Ascending aorta (tissue), 2 donors: ENCODE results near the gene FOXN3. TPM values are rescaled to one million over a fixed set of nuclear protein-coding genes. Genes with fewer than 3 reads are reported as not detected.
A peak's percentile ranks its signal among the peaks of the same experiment; 100 is the strongest.
"Not testable (repeated sequence)": the region's sequence is repeated elsewhere in the genome, so short reads cannot be mapped to it uniquely, and the experiment has no call there.

Experiments used
- DNase-seq, 2 donors: peaks; one replicate each; pipeline ENCODE4 v3.0.0-alpha.2; 2019; ENCODE audit warnings: low spot score in 2 of 2
- H3K27ac ChIP-seq, 2 donors: fragments of 200-600 bp; sonication (generic); one replicate each; pipeline ENCODE4 v1.5.1; 2016 to 2017; ENCODE audit warnings: mild to moderate bottlenecking in 1 of 2
- H3K27me3 ChIP-seq: fragments of 200-600 bp; sonication (generic); one replicate; pipeline ENCODE4 v1.5.1; 2017
- H3K36me3 ChIP-seq, 2 donors: fragments of 200-600 bp; sonication (generic); one replicate each; pipeline ENCODE4 v1.5.1; 2016
- H3K4me1 ChIP-seq, 2 donors: fragments of 200-600 bp; sonication (generic); one replicate each; pipeline ENCODE4 v1.5.1; 2016 to 2017; ENCODE audit warnings: mild to moderate bottlenecking in 1 of 2
- H3K4me3 ChIP-seq, 2 donors: fragments of 200-600 bp; sonication (generic); one replicate each; pipeline ENCODE4 v1.5.1; 2016 to 2017; ENCODE audit warnings: mild to moderate bottlenecking in 1 of 2
- H3K9me3 ChIP-seq, 2 donors: fragments of 200-600 bp; sonication (generic); one replicate each; pipeline ENCODE4 v1.5.1; 2016
- CTCF ChIP-seq, 3 experiments: fragments of 200-600 bp in 2 of 3; fragments of 450-650 bp in 1 of 3; sonication (generic) in 2 of 3; IDR thresholded peaks; one replicate each; pipeline ENCODE4 v1.5.1; 2016 to 2019; ENCODE audit warnings: antibody characterized with exemption in 3 of 3, mild to moderate bottlenecking in 1 of 3, moderate library complexity in 1 of 3
- intact Hi-C: fragments of 100-400 bp; cut with DNase I; formaldehyde crosslinking; loops from one replicate; pipeline ENCODE4 v1.15.1; 2023
- total RNA-seq: library from RNA; depleted of rRNA; stranded (reverse); fragments of >200 nt; gene quantifications from one replicate; pipeline ENCODE4 v1.1.0, GENCODE V29; 2016

FOXN3 gene
- total RNA-seq, 1 donor from 2014 or later, result 96.3 TPM

- H3K27ac ChIP-seq, result peak overlapping the region; percentile 17 to 58
- no peak for TF ChIP-seq CTCF (IDR thresholded peaks at IDR 0.05)
- peaks cover 0 to 27% of the 10 kb centered on the region in 2 donors for H3K4me1 ChIP-seq
- no peak for DNase-seq
- intact Hi-C loops, result loop anchor here (10.0 kb wide), 1 partner anchor 589 kb away; no protein-coding TSS in a partner anchor
- H3K27me3 ChIP-seq, result no peaks in the 10 kb centered on the region
- H3K4me3 ChIP-seq, result no peak overlapping the region
- H3K9me3 ChIP-seq, result no peaks in the 10 kb centered on the region
- H3K36me3 ChIP-seq, result no peaks in the 10 kb centered on the region
Measured at GRCh38 chr14:89255852-89256251, 161.2 kb downstream of the FOXN3 start.

GRCh38 chr14:89255012-89255411 is 162.0 kb downstream of the FOXN3 start:
- H3K9me3 ChIP-seq, result no peaks in the 10 kb centered on the region
- peak in 1 of 2 donors; percentile 30 for DNase-seq
- peaks cover 0 to 27% of the 10 kb centered on the region in 2 donors for H3K4me1 ChIP-seq
- no peak for TF ChIP-seq CTCF (IDR thresholded peaks at IDR 0.05)
- peak overlapping the region in 1 of 2 donors; percentile 58 for H3K27ac ChIP-seq
- no peaks in the 10 kb centered on the region for H3K36me3 ChIP-seq
- intact Hi-C loops, result loop anchor here (10.0 kb wide), 1 partner anchor 590 kb away; no protein-coding TSS in a partner anchor
- no peak overlapping the region for H3K4me3 ChIP-seq
- H3K27me3 ChIP-seq, result no peaks in the 10 kb centered on the region

- Histone ChIP-seq H3K4me3 (no peak overlapping the region), H3K36me3 (no peaks in the 10 kb centered on the region), H3K27me3 (no peaks in the 10 kb centered on the region), H3K27ac (peak overlapping the region in 1 of 2 donors; percentile 41), H3K9me3 (no peaks in the 10 kb centered on the region), H3K4me1 (peaks cover 0 to 29% of the 10 kb centered on the region in 2 donors)
- intact Hi-C loops, result loop anchor here (10.0 kb wide), 1 partner anchor 590 kb away; no protein-coding TSS in a partner anchor
- DNase-seq, result peak in 1 of 2 donors; percentile 49
- TF ChIP-seq CTCF (IDR thresholded peaks at IDR 0.05), result no peak
Measured at GRCh38 chr14:89254166-89254909, 162.7 kb downstream of the FOXN3 start.

- DNase-seq, result peak in 1 of 2 donors; percentile 70
- no peaks in the 10 kb centered on the region for H3K9me3 ChIP-seq
- H3K27ac ChIP-seq, result peak overlapping the region in 1 of 2 donors; percentile 20
- intact Hi-C loops, result loop anchor here (10.0 kb wide), 1 partner anchor 592 kb away; no protein-coding TSS in a partner anchor
- peak in 2 of 3 experiments; percentile 31 to 46 for TF ChIP-seq CTCF (IDR thresholded peaks at IDR 0.05)
- H3K4me1 ChIP-seq, result peaks cover 0 to 39% of the 10 kb centered on the region in 2 donors
- H3K4me3 ChIP-seq, result no peak overlapping the region
- H3K36me3 ChIP-seq, result no peaks in the 10 kb centered on the region
- H3K27me3 ChIP-seq, result no peaks in the 10 kb centered on the region
Measured at GRCh38 chr14:89252887-89253532, 164.0 kb downstream of the FOXN3 start.

- Histone ChIP-seq H3K4me3 (no peak overlapping the region), H3K27ac (no peak overlapping the region), H3K9me3 (no peaks in the 10 kb centered on the region), H3K27me3 (no peaks in the 10 kb centered on the region), H3K4me1 (peaks cover 0 to 36% of the 10 kb centered on the region in 2 donors), H3K36me3 (no peaks in the 10 kb centered on the region)
- TF ChIP-seq CTCF (IDR thresholded peaks at IDR 0.05), result no peak
- intact Hi-C loops, result loop anchor here (10.0 kb wide), 1 partner anchor 594 kb away; no protein-coding TSS in a partner anchor
- peak in 1 of 2 donors; percentile 27 for DNase-seq
Measured at GRCh38 chr14:89251061-89251460, 166.0 kb downstream of the FOXN3 start.

GRCh38 chr14:89250655-89250975 is 166.4 kb downstream of the FOXN3 start:
- intact Hi-C loops, result loop anchor here (10.0 kb wide), 1 partner anchor 594 kb away; no protein-coding TSS in a partner anchor
- DNase-seq, H3K36me3 ChIP-seq, H3K4me3 ChIP-seq, H3K9me3 ChIP-seq, H3K27ac ChIP-seq, H3K27me3 ChIP-seq: not testable (repeated sequence)
- peaks cover 0 to 32% of the 10 kb centered on the region in 2 donors for H3K4me1 ChIP-seq
